Osteocyte (in vitro differentiated cells): ENCODE measurements around the gene SPRR2E. TPM values are rescaled to one million over a fixed set of nuclear protein-coding genes. Genes with fewer than 3 reads are reported as not detected.
"Not testable (repeated sequence)": the region's sequence is repeated elsewhere in the genome, so short reads cannot be mapped to it uniquely, and the experiment has no call there.

ENCODE experiments used
- DNase-seq: peaks from one replicate; pipeline ENCODE4 v3.0.0; 2021; ENCODE audit warnings: mixed read lengths; ENCODE audit not compliant: unreplicated experiment; ENCODE audit errors: extremely low spot score
- H3K27ac Mint-ChIP-seq: one replicate; pipeline ENCODE4 v1.8.0; 2021; ENCODE audit warnings: mild to moderate bottlenecking, mixed read lengths; ENCODE audit not compliant: unreplicated experiment
- H3K27me3 Mint-ChIP-seq: one replicate; pipeline ENCODE4 v1.8.0; 2021; ENCODE audit warnings: mixed read lengths; ENCODE audit not compliant: unreplicated experiment
- H3K36me3 Mint-ChIP-seq: one replicate; pipeline ENCODE4 v1.8.0; 2021; ENCODE audit warnings: mixed read lengths; ENCODE audit not compliant: unreplicated experiment
- H3K4me1 Mint-ChIP-seq: one replicate; pipeline ENCODE4 v1.8.0; 2021; ENCODE audit warnings: mixed read lengths; ENCODE audit not compliant: unreplicated experiment
- H3K4me3 Mint-ChIP-seq: one replicate; pipeline ENCODE4 v1.8.0; 2021; ENCODE audit warnings: mild to moderate bottlenecking, moderate library complexity, mixed read lengths; ENCODE audit not compliant: unreplicated experiment
- H3K9me3 Mint-ChIP-seq: one replicate; pipeline ENCODE4 v1.8.0; 2021; ENCODE audit warnings: mixed read lengths; ENCODE audit not compliant: unreplicated experiment
- CTCF ChIP-seq: fragments of 200-600 bp; sonication (generic); IDR thresholded peaks from 2 replicates; pipeline ENCODE4 v1.5.0; 2021; ENCODE audit warnings: antibody characterized with exemption, mild to moderate bottlenecking, moderate library complexity
- total RNA-seq: library from RNA; stranded (reverse); gene quantifications from 2 replicates; pipeline ENCODE4 v1.2.1, GENCODE V29; 2021

The SPRR2E gene
- total RNA-seq, 1 donor from 2014 or later, result not detected

DNA sequence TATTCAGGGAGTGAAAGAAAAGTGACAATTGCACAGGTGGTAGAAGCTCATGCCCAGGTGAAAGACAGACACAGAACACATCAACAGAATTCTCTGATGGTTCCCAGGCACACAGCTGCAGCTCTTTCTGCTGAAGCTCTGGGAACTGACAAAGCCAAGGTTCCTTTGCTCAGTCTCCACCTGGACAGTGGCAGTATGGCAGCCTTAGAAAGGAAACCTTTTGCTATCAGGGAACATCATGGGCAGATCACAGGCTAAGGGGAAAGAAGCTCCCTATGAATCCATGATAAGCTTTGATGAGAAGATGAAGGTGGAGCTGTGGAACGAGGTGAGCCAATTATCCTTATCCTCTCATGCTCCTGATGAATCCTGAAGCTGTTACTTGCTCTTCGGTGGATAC is 24.1 kb downstream of the SPRR2E start:
- Mint-ChIP-seq H3K36me3 (no peaks in the 10 kb centered on the region), H3K27me3 (peaks cover 4% of the 10 kb centered on the region), H3K27ac (no peak overlapping the region), H3K9me3 (no peaks in the 10 kb centered on the region), H3K4me1 (no peaks in the 10 kb centered on the region), H3K4me3 (no peak overlapping the region)
- no peak for TF ChIP-seq CTCF
- DNase-seq, result no peak

- Mint-ChIP-seq H3K4me1 (no peaks in the 10 kb centered on the region), H3K27me3 (no peaks in the 10 kb centered on the region), H3K9me3 (no peaks in the 10 kb centered on the region), H3K36me3 (no peaks in the 10 kb centered on the region), H3K4me3 (no peak overlapping the region), H3K27ac (no peak overlapping the region)
- DNase-seq, result no peak
- no peak for TF ChIP-seq CTCF
These were observed 35.2 kb downstream of the SPRR2E start for GRCh38 chr1:153058826-153059784.

DNA sequence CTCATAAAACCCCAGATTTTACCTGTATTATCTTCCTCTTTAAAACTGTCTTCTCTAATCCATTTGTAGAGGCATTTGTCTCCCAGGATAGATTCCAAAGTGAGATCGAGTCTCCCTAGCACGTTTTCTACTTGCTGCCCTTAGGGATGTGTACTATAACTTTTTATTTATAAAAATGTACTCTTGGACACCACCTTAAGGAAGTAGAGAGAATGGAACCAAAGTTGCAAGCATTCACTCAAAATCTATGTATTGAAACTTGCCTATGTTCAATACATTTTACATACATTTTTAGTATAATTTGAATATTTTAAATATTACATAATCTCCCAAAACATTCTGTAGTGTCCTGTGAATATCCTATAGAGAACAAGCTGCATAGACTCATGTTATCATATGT is 36.2 kb downstream of the SPRR2E start:
- DNase-seq, result no peak
- TF ChIP-seq CTCF, result no peak
- no peak overlapping the region for H3K27ac Mint-ChIP-seq
- no peaks in the 10 kb centered on the region for H3K9me3 Mint-ChIP-seq
- H3K36me3 Mint-ChIP-seq, result no peaks in the 10 kb centered on the region
- no peaks in the 10 kb centered on the region for H3K27me3 Mint-ChIP-seq
- H3K4me1 Mint-ChIP-seq, result no peaks in the 10 kb centered on the region
- no peak overlapping the region for H3K4me3 Mint-ChIP-seq

- H3K4me3 Mint-ChIP-seq, result no peak within 1 kb of the TSS
- no peaks in the 10 kb centered on the region for H3K9me3 Mint-ChIP-seq
- no peak for DNase-seq
These were observed 37.0 kb downstream of the SPRR2E start, which contains the start of gene SPRR2A for GRCh38 chr1:153057375-153057774. TSS of gene SPRR2A (minus strand) at chr1:153057512. CDS start at chr1:153056735, 777 bp downstream.

GRCh38 chr1:153056111-153056510 is 38.2 kb downstream of the SPRR2E start:
- not testable (repeated sequence) for DNase-seq, H3K27ac Mint-ChIP-seq, H3K4me1 Mint-ChIP-seq, H3K9me3 Mint-ChIP-seq, H3K36me3 Mint-ChIP-seq, H3K4me3 Mint-ChIP-seq, H3K27me3 Mint-ChIP-seq

More at GRCh38 chr1:153057375-153057774, 37.0 kb downstream of the SPRR2E start, which contains the start of gene SPRR2A:
- Mint-ChIP-seq H3K27me3 (no peaks in the 10 kb centered on the region), H3K4me1 (no peaks in the 10 kb centered on the region), H3K36me3 (no peaks in the 10 kb centered on the region), H3K27ac (no peak within 1 kb of the TSS)
- TF ChIP-seq CTCF, result no peak
